GM23248 (cell line): ENCODE results near the gene ACACB. TPM values are rescaled to one million over a fixed set of nuclear protein-coding genes. Genes with fewer than 3 reads are reported as not detected.

Source experiments
- DNase-seq: peaks from one replicate; pipeline ENCODE4 v3.0.0-alpha.2; 2015
- H2AFZ ChIP-seq: fragments of 200-600 bp; sonication (generic); 2 replicates; pipeline ENCODE4 v1.6.1; 2016; ENCODE audit warnings: antibody characterized with exemption
- H3F3A ChIP-seq: fragments of 200-600 bp; sonication (generic); 2 replicates; pipeline ENCODE4 v1.6.1; 2016; ENCODE audit warnings: mild to moderate bottlenecking, antibody characterized with exemption, mixed run types; ENCODE audit not compliant: insufficient read depth
- H3K27ac ChIP-seq: fragments of 200-600 bp; sonication (generic); 2 replicates; pipeline ENCODE4 v1.5.1; 2016; ENCODE audit warnings: mild to moderate bottlenecking
- H3K27me3 ChIP-seq: fragments of 200-600 bp; sonication (generic); replicated peaks from 2 replicates; pipeline ENCODE4 v1.6.1; 2016; ENCODE audit warnings: mild to moderate bottlenecking; ENCODE audit not compliant: insufficient read depth
- H3K36me3 ChIP-seq: fragments of 200-600 bp; sonication (generic); 2 replicates; pipeline ENCODE4 v1.6.1; 2016; ENCODE audit warnings: low read depth, mild to moderate bottlenecking
- H3K4me1 ChIP-seq: fragments of 200-600 bp; sonication (generic); 2 replicates; pipeline ENCODE4 v1.6.1; 2016; ENCODE audit warnings: mild to moderate bottlenecking; ENCODE audit not compliant: insufficient read depth
- H3K4me2 ChIP-seq: fragments of 200-600 bp; sonication (generic); one replicate; pipeline ENCODE4 v1.6.1; 2016; ENCODE audit warnings: mild to moderate bottlenecking; ENCODE audit not compliant: unreplicated experiment
- H3K4me3 ChIP-seq: fragments of 200-600 bp; sonication (generic); 2 replicates; pipeline ENCODE4 v1.5.1; 2016; ENCODE audit warnings: mild to moderate bottlenecking
- H3K79me2 ChIP-seq: fragments of 200-600 bp; sonication (generic); 2 replicates; pipeline ENCODE4 v1.6.1; 2016; ENCODE audit warnings: mild to moderate bottlenecking; ENCODE audit not compliant: insufficient read depth
- H3K9ac ChIP-seq: fragments of 200-600 bp; sonication (generic); 2 replicates; pipeline ENCODE4 v1.6.1; 2016; ENCODE audit warnings: mild to moderate bottlenecking
- H3K9me2 ChIP-seq: fragments of 200-600 bp; sonication (generic); 2 replicates; pipeline ENCODE4 v1.6.1; 2016; ENCODE audit warnings: mixed run types, mild to moderate bottlenecking, moderate library complexity; ENCODE audit not compliant: insufficient read depth
- H3K9me3 ChIP-seq: fragments of 200-600 bp; sonication (generic); one replicate; pipeline ENCODE4 v1.6.1; 2017; ENCODE audit warnings: low read depth
- H4K20me1 ChIP-seq: fragments of 200-600 bp; sonication (generic); 2 replicates; pipeline ENCODE4 v1.6.0; 2016; ENCODE audit not compliant: insufficient read depth
- EZH2 ChIP-seq: fragments of 200-600 bp; sonication (generic); IDR thresholded peaks from 2 replicates; pipeline ENCODE4 v1.6.1; 2018; ENCODE audit warnings: antibody characterized with exemption, mild to moderate bottlenecking; ENCODE audit not compliant: insufficient read depth, poor library complexity, severe bottlenecking
- EZH2phosphoT487 ChIP-seq: fragments of 200-600 bp; sonication (generic); IDR thresholded peaks from 2 replicates; pipeline ENCODE4 v1.6.1; 2018; ENCODE audit warnings: antibody characterized with exemption, moderate library complexity, mild to moderate bottlenecking, low read depth; ENCODE audit not compliant: insufficient read depth
- WGBS, 2 experiments: methylation state at CpG; one replicate each; pipeline ENCODE4 v1.1.6; 2015 to 2017; ENCODE audit warnings: low lambda C conversion rate in 2 of 2, low coverage in 1 of 2; ENCODE audit errors: missing lambda C conversion rate in 2 of 2; 5-methylcytosine and 5-hydroxymethylcytosine counted together
- in situ Hi-C: fragments of 300-500 bp; cut with MboI; formaldehyde crosslinking; loops from 2 replicates; pipeline ENCODE4 v1.15.0; 2020
- polyA plus RNA-seq: library from polyadenylated mRNA; unstranded; fragments of >200 nt; fragmentation: Nextera tagmentation; extraction: Ambion mirVana; gene quantifications from 2 replicates; pipeline ENCODE4 v1.2.1, GENCODE V29; 2016
- total RNA-seq: library from RNA; depleted of rRNA; stranded (reverse); fragments of >200 nt; shearing (Covaris generic); gene quantifications from 2 replicates; pipeline ENCODE4 v1.2.3, GENCODE V29; 2014

Gene ACACB
- total and polyA plus RNA-seq, 2 experiments from 2014 or later: 0.66 to 4.1 TPM

DNA sequence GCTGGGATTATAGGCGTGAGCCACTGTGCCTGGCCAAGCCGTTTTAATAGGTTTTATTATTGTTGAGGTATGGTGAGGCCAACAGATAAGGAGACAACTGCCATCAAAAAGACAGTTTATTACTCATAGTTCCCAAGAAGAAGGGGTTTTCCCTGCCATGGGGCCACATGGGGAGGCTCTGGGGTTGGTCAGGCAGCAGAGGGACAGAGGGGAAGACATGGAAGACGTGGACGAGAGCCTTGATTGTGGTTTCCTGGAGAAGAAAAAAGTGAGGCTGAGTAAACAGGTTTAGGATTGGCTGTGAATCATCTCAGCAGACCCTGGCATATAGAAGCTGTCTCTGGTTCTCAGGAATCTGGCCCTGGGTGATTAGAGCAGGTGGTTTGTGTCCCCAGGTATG lies 122.8 kb downstream of the ACACB start:
- no peak overlapping the region for H3K4me3 ChIP-seq
- TF ChIP-seq EZH2: no peak
- no peak for TF ChIP-seq EZH2phosphoT487
- H3K4me2 ChIP-seq: no peak overlapping the region
- H3K27ac ChIP-seq: no peak overlapping the region
- H3K27me3 ChIP-seq: no peaks in the 10 kb centered on the region
- no peaks in the 10 kb centered on the region for H3K79me2 ChIP-seq
- WGBS, 2 experiments: 84 to 91% methylated on average over 4 of the region's 4 CpGs
- H3K9ac ChIP-seq: no peak overlapping the region
- H3K9me3 ChIP-seq: no peaks in the 10 kb centered on the region
- no peaks in the 10 kb centered on the region for H3F3A ChIP-seq
- H2AFZ ChIP-seq: no peak overlapping the region
- no peak for DNase-seq
- H3K9me2 ChIP-seq: no peaks in the 10 kb centered on the region
- no peaks in the 10 kb centered on the region for H3K36me3 ChIP-seq
- H3K4me1 ChIP-seq: no peaks in the 10 kb centered on the region
- no peaks in the 10 kb centered on the region for H4K20me1 ChIP-seq
- in situ Hi-C loops: no loop called here

DNA sequence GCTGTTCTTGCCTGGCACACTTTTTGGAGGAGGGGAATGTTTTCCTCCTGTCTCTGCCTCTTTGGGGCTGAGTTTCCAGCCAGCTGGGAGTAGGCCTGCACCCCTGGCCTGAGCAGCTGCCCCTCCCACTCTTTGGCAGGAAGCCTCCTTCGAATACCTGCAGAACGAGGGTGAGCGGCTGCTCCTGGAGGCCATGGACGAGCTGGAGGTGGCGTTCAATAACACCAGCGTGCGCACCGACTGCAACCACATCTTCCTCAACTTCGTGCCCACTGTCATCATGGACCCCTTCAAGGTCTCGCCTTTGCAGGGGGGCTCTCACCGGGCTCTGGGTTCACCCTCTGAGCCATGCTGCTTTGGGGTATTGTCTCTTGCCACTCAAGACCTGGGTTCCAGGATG lies 123.3 kb downstream of the ACACB start:
- in situ Hi-C loops: no loop called here

DNA sequence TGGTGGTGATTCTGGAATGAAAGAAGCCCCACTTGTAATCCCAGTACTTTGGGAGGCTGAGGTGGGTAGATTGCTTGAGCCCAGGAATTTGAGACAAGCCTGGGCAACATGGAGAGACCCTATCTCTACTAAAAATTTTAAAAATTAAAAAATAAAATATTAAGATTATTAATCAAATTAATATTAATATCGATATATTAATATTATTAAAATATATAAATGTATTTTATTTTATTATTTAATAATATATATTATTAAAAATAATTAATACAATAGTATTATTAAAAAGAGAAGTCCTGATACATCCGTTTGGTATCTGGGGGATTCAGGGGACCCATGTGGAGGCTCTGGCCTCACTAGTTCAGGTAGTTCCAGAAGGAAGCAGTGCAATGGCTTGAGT lies 124.0 kb downstream of the ACACB start:
- Histone ChIP-seq H3K9ac (no peak overlapping the region), H3K27me3 (no peaks in the 10 kb centered on the region), H3K4me3 (no peak overlapping the region), H4K20me1 (no peaks in the 10 kb centered on the region), H3K36me3 (no peaks in the 10 kb centered on the region), H3F3A (no peaks in the 10 kb centered on the region), H3K4me1 (no peaks in the 10 kb centered on the region), H3K9me2 (no peaks in the 10 kb centered on the region), H2AFZ (no peak overlapping the region), H3K79me2 (no peaks in the 10 kb centered on the region), H3K4me2 (no peak overlapping the region), H3K9me3 (no peaks in the 10 kb centered on the region), H3K27ac (no peak overlapping the region)
- TF ChIP-seq EZH2phosphoT487: no peak
- no peak for TF ChIP-seq EZH2
- 91 to 93% methylated on average over 2 of the region's 2 CpGs for WGBS, 2 experiments
- no peak for DNase-seq
- in situ Hi-C loops: no loop called here

More for the DNA sequence above, 123.3 kb downstream of the ACACB start:
- Histone ChIP-seq H3K27ac (no peak overlapping the region), H3K4me1 (no peaks in the 10 kb centered on the region), H3K9me3 (no peaks in the 10 kb centered on the region), H4K20me1 (no peaks in the 10 kb centered on the region), H3K9ac (no peak overlapping the region), H3F3A (no peaks in the 10 kb centered on the region), H3K79me2 (no peaks in the 10 kb centered on the region), H3K9me2 (no peaks in the 10 kb centered on the region), H3K27me3 (no peaks in the 10 kb centered on the region), H3K4me2 (no peak overlapping the region), H3K36me3 (no peaks in the 10 kb centered on the region), H2AFZ (no peak overlapping the region), H3K4me3 (no peak overlapping the region)
- 93 to 94% methylated on average over 11 of the region's 11 CpGs for WGBS, 2 experiments
- DNase-seq: no peak
- no peak for TF ChIP-seq EZH2
- no peak for TF ChIP-seq EZH2phosphoT487

DNA sequence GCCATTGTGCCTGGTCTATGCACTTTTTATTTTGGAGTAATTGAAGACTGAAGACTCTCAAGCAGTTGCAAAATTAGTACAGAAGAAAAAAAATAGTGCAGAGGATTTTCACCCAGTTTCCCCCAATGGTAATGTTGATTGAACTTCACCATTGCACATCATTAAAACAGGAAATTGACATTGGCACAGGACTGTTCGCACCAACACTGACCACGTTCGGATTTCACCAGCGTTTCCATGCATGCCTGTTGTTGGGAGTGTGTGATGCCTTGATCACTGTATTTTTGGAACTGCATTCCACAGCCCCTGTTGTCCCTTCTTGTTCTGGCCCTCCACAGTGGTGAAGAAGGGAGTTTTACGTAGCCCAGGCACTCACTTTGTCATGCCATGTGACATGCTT lies 125.5 kb downstream of the ACACB start:
- no peaks in the 10 kb centered on the region for H3K9me3 ChIP-seq
- H2AFZ ChIP-seq: no peak overlapping the region
- no peak overlapping the region for H3K4me2 ChIP-seq
- no peaks in the 10 kb centered on the region for H3K36me3 ChIP-seq
- TF ChIP-seq EZH2phosphoT487 (no peak), EZH2 (no peak)
- H3K9me2 ChIP-seq: no peaks in the 10 kb centered on the region
- no peaks in the 10 kb centered on the region for H3K79me2 ChIP-seq
- no peaks in the 10 kb centered on the region for H3K27me3 ChIP-seq
- no peak overlapping the region for H3K27ac ChIP-seq
- H3K4me1 ChIP-seq: no peaks in the 10 kb centered on the region
- no peak overlapping the region for H3K4me3 ChIP-seq
- H4K20me1 ChIP-seq: no peaks in the 10 kb centered on the region
- in situ Hi-C loops: no loop called here
- DNase-seq: no peak
- H3K9ac ChIP-seq: no peak overlapping the region
- WGBS, 2 experiments: 92% methylated on average over 5 of the region's 5 CpGs
- H3F3A ChIP-seq: no peaks in the 10 kb centered on the region

DNA sequence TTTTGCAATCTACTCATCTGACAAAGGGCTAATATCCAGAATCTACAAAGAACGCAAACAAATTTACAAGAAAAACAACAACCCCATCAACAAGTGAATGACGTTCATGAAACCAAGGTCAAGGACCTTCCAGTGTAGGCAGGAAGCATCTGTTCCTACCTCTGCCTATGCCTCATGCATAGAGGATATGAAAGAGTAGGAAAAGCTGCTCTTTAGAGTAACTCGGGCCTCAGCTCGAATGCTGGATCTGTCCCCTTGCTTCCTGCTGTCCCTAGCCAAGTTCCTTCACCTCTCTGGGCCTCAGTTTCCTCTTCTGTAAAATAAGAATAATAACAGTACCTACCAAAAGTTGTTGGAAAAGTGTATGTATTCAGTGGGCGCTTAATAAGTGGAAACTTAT lies 127.7 kb downstream of the ACACB start:
- Histone ChIP-seq H2AFZ (no peak overlapping the region), H3K27me3 (no peaks in the 10 kb centered on the region), H3F3A (no peaks in the 10 kb centered on the region), H3K4me3 (no peak overlapping the region), H3K36me3 (no peaks in the 10 kb centered on the region), H3K79me2 (no peaks in the 10 kb centered on the region), H3K9me3 (no peaks in the 10 kb centered on the region), H3K9me2 (no peaks in the 10 kb centered on the region), H3K9ac (no peak overlapping the region), H4K20me1 (no peaks in the 10 kb centered on the region), H3K27ac (no peak overlapping the region), H3K4me2 (no peak overlapping the region), H3K4me1 (no peaks in the 10 kb centered on the region)
- WGBS, 2 experiments: 82 to 84% methylated on average over 5 of the region's 5 CpGs
- no peak for TF ChIP-seq EZH2
- TF ChIP-seq EZH2phosphoT487: no peak
- in situ Hi-C loops: no loop called here
- no peak for DNase-seq
